SU-DHL-6 (cell line): Measurements from ENCODE around the gene TDO2.

Source experiments
- H2AFZ ChIP-seq: fragments of 200-600 bp; sonication (generic); 2 replicates; pipeline ENCODE4 v1.6.1; 2014; ENCODE audit warnings: low read depth, mild to moderate bottlenecking, moderate library complexity, mixed read lengths, antibody characterized with exemption, low read length; ENCODE audit not compliant: severe bottlenecking
- H3F3A ChIP-seq: fragments of 200-600 bp; shearing (Covaris generic); 2 replicates; pipeline ENCODE4 v1.6.0; 2016; ENCODE audit warnings: antibody characterized with exemption, mild to moderate bottlenecking; ENCODE audit not compliant: insufficient read depth
- H3K27ac ChIP-seq: fragments of 200-600 bp; sonication (generic); 2 replicates; pipeline ENCODE4 v1.5.1; 2016; ENCODE audit warnings: low read depth, mild to moderate bottlenecking, low read length, moderate library complexity, mixed read lengths
- H3K27me3 ChIP-seq: fragments of 200-600 bp; sonication (generic), shearing (Covaris generic); 2 replicates; pipeline ENCODE4 v1.6.0; 2014; ENCODE audit warnings: mild to moderate bottlenecking, low read length
- H3K36me3 ChIP-seq: fragments of 200-600 bp; sonication (generic); 2 replicates; pipeline ENCODE4 v1.6.1; 2014; ENCODE audit warnings: mild to moderate bottlenecking, low read length, mixed read lengths
- H3K4me2 ChIP-seq: fragments of 300-600, 200-600 bp; shearing (Covaris generic), sonication (generic); 2 replicates; pipeline ENCODE4 v1.6.0; 2014; ENCODE audit warnings: low read length, low read depth, mild to moderate bottlenecking; ENCODE audit not compliant: poor library complexity, severe bottlenecking
- H3K4me3 ChIP-seq: fragments of 200-600 bp; sonication (generic); 2 replicates; pipeline ENCODE4 v1.5.1; 2014; ENCODE audit warnings: antibody characterized with exemption, low read length, mild to moderate bottlenecking, mixed read lengths; ENCODE audit not compliant: insufficient read depth, poor library complexity, severe bottlenecking
- H3K79me2 ChIP-seq: fragments of 200-600 bp; sonication (generic); 2 replicates; pipeline ENCODE4 v1.6.1; 2014; ENCODE audit warnings: mild to moderate bottlenecking, low read length, moderate library complexity; ENCODE audit not compliant: insufficient read depth
- H3K9ac ChIP-seq: fragments of 200-600 bp; sonication (generic); 2 replicates; pipeline ENCODE4 v1.7.0; 2014; ENCODE audit warnings: mild to moderate bottlenecking, low read length
- H3K9me2 ChIP-seq: fragments of 200-600 bp; sonication (generic); replicated peaks from 2 replicates; pipeline ENCODE4 v1.6.1; 2014; ENCODE audit warnings: low read length; ENCODE audit not compliant: insufficient read depth
- H3K9me3 ChIP-seq: fragments of 200-600 bp; sonication (generic); 2 replicates; pipeline ENCODE4 v1.6.1; 2014; ENCODE audit warnings: low read length, mixed read lengths; ENCODE audit not compliant: insufficient read depth
- H4K20me1 ChIP-seq: fragments of 200-600 bp; sonication (generic); 2 replicates; pipeline ENCODE4 v1.6.1; 2014; ENCODE audit warnings: low read depth, mild to moderate bottlenecking, antibody characterized with exemption, low read length, moderate library complexity, mixed read lengths
- CTCF ChIP-seq: fragments of 200-600 bp; sonication (generic); IDR thresholded peaks from one replicate; pipeline ENCODE4 v1.5.1; 2017; ENCODE audit warnings: antibody characterized with exemption, mild to moderate bottlenecking, low read length, moderate library complexity; ENCODE audit not compliant: insufficient read depth, poor library complexity, severe bottlenecking
- EZH2phosphoT487 ChIP-seq: fragments of 200-600 bp; sonication (generic), shearing (Covaris generic); conservative IDR thresholded peaks from 2 replicates; pipeline ENCODE4 v1.6.1; 2018; ENCODE audit warnings: mild to moderate bottlenecking, antibody characterized with exemption, low read length, moderate library complexity, mixed read lengths

Gene TDO2

GRCh38 chr4:155901013-155901412 is 2.5 kb upstream of the TDO2 start:
- no peaks in the 10 kb centered on the region for H4K20me1 ChIP-seq
- TF ChIP-seq EZH2phosphoT487, result no peak
- no peak for TF ChIP-seq CTCF
- H3K27ac ChIP-seq, result no peak overlapping the region
- H3K9ac ChIP-seq, result no peak overlapping the region
- H3K27me3 ChIP-seq, result no peaks in the 10 kb centered on the region
- H3F3A ChIP-seq, result no peaks in the 10 kb centered on the region
- H3K79me2 ChIP-seq, result no peaks in the 10 kb centered on the region
- no peaks in the 10 kb centered on the region for H3K9me3 ChIP-seq
- H3K36me3 ChIP-seq, result no peaks in the 10 kb centered on the region
- no peaks in the 10 kb centered on the region for H3K9me2 ChIP-seq
- no peak overlapping the region for H3K4me3 ChIP-seq
- no peak overlapping the region for H3K4me2 ChIP-seq
- H2AFZ ChIP-seq, result no peak overlapping the region

DNA sequence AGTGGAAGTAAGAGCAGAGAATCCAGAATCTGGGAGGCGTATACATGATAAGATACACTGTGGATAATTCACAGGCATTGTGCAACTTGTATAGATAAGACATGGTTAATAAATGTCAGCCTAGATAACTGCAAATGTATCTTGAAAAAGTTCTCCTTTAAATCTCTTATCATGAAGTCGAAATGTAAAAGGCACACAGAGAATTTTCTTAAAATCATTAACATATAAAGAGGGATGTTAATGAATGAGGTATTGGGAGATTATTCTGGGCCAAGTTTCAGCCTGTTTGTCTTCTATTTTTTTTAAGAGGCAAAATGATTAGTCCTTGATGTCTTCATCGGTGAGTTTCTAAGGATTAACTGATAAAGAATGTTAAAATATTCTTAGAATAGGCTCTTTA is 835 bp downstream of the TDO2 start:
- no peak overlapping the region for H3K27ac ChIP-seq
- H3K9ac ChIP-seq, result no peak overlapping the region
- no peaks in the 10 kb centered on the region for H3K79me2 ChIP-seq
- H3K4me2 ChIP-seq, result no peak overlapping the region
- H3K36me3 ChIP-seq, result no peaks in the 10 kb centered on the region
- no peak overlapping the region for H2AFZ ChIP-seq
- no peaks in the 10 kb centered on the region for H3K9me2 ChIP-seq
- TF ChIP-seq CTCF (no peak), EZH2phosphoT487 (no peak)
- H3K27me3 ChIP-seq, result no peaks in the 10 kb centered on the region
- H4K20me1 ChIP-seq, result no peaks in the 10 kb centered on the region
- H3K4me3 ChIP-seq, result no peak overlapping the region
- no peaks in the 10 kb centered on the region for H3K9me3 ChIP-seq
- no peaks in the 10 kb centered on the region for H3F3A ChIP-seq

DNA sequence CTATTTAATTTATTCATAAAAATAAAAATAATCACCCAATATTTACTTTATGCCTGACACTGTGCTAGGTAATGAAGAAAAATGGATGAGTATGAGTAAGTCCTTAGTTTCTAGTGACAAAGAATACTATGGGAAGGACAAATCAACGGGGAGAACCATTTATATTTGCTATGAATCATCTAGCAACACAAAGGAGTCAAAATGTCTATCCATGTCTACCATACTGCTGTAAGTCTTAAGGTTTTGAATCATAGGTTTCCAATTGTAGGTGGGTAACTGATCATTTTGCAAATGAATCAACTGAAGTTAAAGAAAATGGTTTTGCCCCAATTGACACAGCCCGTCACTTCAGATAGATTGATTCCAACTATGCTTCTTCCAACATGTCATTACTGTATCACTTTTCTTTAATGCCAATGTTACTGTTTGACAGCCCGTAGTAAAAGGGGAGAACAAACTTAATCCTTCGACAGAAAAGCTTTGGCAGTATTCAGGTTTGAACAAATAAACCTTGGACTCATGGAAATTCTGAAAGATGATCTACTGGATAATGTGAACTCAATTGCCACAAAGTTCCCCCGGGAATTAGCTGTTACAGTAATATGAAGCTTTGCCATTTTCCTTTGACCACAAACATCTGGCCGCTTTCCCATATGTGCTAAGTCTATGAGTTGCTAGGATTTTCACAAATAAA is 3.2 kb downstream of the TDO2 start:
- TF ChIP-seq CTCF (no peak), EZH2phosphoT487 (no peak)
- Histone ChIP-seq H3K36me3 (no peaks in the 10 kb centered on the region), H3F3A (no peaks in the 10 kb centered on the region), H4K20me1 (no peaks in the 10 kb centered on the region), H3K4me2 (no peak overlapping the region), H3K27me3 (no peaks in the 10 kb centered on the region), H3K27ac (no peak overlapping the region), H3K79me2 (no peaks in the 10 kb centered on the region), H2AFZ (no peak overlapping the region), H3K4me3 (no peak overlapping the region), H3K9me3 (no peaks in the 10 kb centered on the region), H3K9ac (no peak overlapping the region), H3K9me2 (no peaks in the 10 kb centered on the region)

GRCh38 chr4:155907556-155907955 is 4.1 kb downstream of the TDO2 start:
- TF ChIP-seq CTCF, result no peak
- no peak for TF ChIP-seq EZH2phosphoT487
- H4K20me1 ChIP-seq, result no peaks in the 10 kb centered on the region
- H3K79me2 ChIP-seq, result no peaks in the 10 kb centered on the region
- no peaks in the 10 kb centered on the region for H3K9me2 ChIP-seq
- H3K27ac ChIP-seq, result no peak overlapping the region
- no peaks in the 10 kb centered on the region for H3K36me3 ChIP-seq
- H3K9ac ChIP-seq, result no peak overlapping the region
- H3K27me3 ChIP-seq, result no peaks in the 10 kb centered on the region
- no peak overlapping the region for H3K4me3 ChIP-seq
- no peak overlapping the region for H2AFZ ChIP-seq
- no peak overlapping the region for H3K4me2 ChIP-seq
- H3K9me3 ChIP-seq, result no peaks in the 10 kb centered on the region
- H3F3A ChIP-seq, result no peaks in the 10 kb centered on the region
